OCI-LY3 (cell line): ENCODE measurements around the gene ASS1.

Experiments
- H2AFZ ChIP-seq: fragments of 200-600, 300-600 bp; shearing (Covaris generic); 2 replicates; pipeline ENCODE4 v1.6.0; 2014; ENCODE audit warnings: antibody characterized with exemption, low read depth, low read length
- H3K27ac ChIP-seq: fragments of 200-600, 300-600 bp; sonication (generic); 2 replicates; pipeline ENCODE4 v1.5.1; 2014; ENCODE audit warnings: mild to moderate bottlenecking, low read length, moderate library complexity, mixed read lengths
- H3K27me3 ChIP-seq: fragments of 200-600, 300-600 bp; sonication (generic); 2 replicates; pipeline ENCODE4 v1.6.1; 2014; ENCODE audit warnings: low read depth, low read length, mixed read lengths
- H3K36me3 ChIP-seq: fragments of 200-600, 300-600 bp; sonication (generic); replicated peaks from 2 replicates; pipeline ENCODE3; 2014; ENCODE audit warnings: low read depth, low read length, mixed read lengths
- H3K4me1 ChIP-seq: fragments of 300-600, 200-600 bp; sonication (generic); 2 replicates; pipeline ENCODE4 v1.6.1; 2014; ENCODE audit warnings: low read length, mixed read lengths
- H3K4me2 ChIP-seq: fragments of 200-600, 300-600 bp; sonication (generic); 2 replicates; pipeline ENCODE4 v1.6.1; 2014; ENCODE audit warnings: low read length, mixed read lengths
- H3K4me3 ChIP-seq: fragments of 300-600, 200-600 bp; sonication (generic); 2 replicates; pipeline ENCODE4 v1.5.1; 2014; ENCODE audit warnings: antibody characterized with exemption, mild to moderate bottlenecking, low read length, moderate library complexity
- H3K79me2 ChIP-seq: fragments of 300-600, 200-600 bp; shearing (Covaris generic); 2 replicates; pipeline ENCODE4 v1.6.1; 2014; ENCODE audit warnings: mild to moderate bottlenecking, low read length, mixed read lengths
- H3K9ac ChIP-seq: fragments of 300-600, 200-600 bp; shearing (Covaris generic); 2 replicates; pipeline ENCODE4 v1.6.0; 2014; ENCODE audit warnings: mild to moderate bottlenecking, low read length, moderate library complexity
- H3K9me3 ChIP-seq: fragments of 200-600, 300-600 bp; shearing (Covaris generic); 2 replicates; pipeline ENCODE4 v1.6.1; 2014; ENCODE audit warnings: low read length, mixed read lengths; ENCODE audit not compliant: insufficient read depth
- H4K20me1 ChIP-seq: fragments of 200-600, 300-600 bp; sonication (generic); 2 replicates; pipeline ENCODE4 v1.6.1; 2016; ENCODE audit warnings: low read length, mixed read lengths; ENCODE audit not compliant: insufficient read depth
- EZH2phosphoT487 ChIP-seq: fragments of 200-600 bp; shearing (Covaris generic); IDR thresholded peaks from 2 replicates; pipeline ENCODE4 v1.6.1; 2018; ENCODE audit warnings: antibody characterized with exemption, mixed run types, low read depth
- TF ChIP-seq, protein P1 (sequence below): fragments of 200-600, 300-600 bp; sonication (generic); IDR thresholded peaks from 2 replicates; pipeline ENCODE4 v1.5.1; 2014; ENCODE audit warnings: antibody characterized with exemption, low read length, low read depth

ASS1 gene

DNA sequence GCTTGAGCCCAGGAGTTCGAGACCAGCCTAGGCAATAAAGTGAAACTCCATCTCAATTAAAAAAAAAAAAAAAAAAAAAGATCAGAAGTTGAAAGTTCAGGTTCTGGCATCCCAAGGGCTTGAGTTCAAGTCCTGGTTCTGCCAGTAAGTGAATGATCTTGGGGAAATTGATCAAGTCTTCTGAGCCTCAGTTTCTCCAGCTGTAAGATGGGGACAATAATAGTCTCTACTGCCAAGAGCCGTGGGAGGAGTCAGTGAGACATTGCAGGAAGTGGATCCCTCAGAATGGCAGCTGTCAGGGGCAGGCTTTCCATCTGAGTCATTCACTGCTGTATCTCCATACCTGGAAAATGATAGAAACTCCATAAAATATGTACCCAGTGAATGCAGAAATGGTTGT, 96.8 kb downstream of the ASS1 start:
- Histone ChIP-seq H3K4me1 (peaks cover 43% of the 10 kb centered on the region), H3K27ac (no peak overlapping the region), H3K79me2 (no peaks in the 10 kb centered on the region), H3K4me3 (no peak overlapping the region), H3K9me3 (no peaks in the 10 kb centered on the region), H3K9ac (no peak overlapping the region), H3K4me2 (no peak overlapping the region), H4K20me1 (no peaks in the 10 kb centered on the region), H3K36me3 (no peaks in the 10 kb centered on the region), H3K27me3 (peaks cover 17% of the 10 kb centered on the region), H2AFZ (no peak overlapping the region)
- TF ChIP-seq, protein P1, sequence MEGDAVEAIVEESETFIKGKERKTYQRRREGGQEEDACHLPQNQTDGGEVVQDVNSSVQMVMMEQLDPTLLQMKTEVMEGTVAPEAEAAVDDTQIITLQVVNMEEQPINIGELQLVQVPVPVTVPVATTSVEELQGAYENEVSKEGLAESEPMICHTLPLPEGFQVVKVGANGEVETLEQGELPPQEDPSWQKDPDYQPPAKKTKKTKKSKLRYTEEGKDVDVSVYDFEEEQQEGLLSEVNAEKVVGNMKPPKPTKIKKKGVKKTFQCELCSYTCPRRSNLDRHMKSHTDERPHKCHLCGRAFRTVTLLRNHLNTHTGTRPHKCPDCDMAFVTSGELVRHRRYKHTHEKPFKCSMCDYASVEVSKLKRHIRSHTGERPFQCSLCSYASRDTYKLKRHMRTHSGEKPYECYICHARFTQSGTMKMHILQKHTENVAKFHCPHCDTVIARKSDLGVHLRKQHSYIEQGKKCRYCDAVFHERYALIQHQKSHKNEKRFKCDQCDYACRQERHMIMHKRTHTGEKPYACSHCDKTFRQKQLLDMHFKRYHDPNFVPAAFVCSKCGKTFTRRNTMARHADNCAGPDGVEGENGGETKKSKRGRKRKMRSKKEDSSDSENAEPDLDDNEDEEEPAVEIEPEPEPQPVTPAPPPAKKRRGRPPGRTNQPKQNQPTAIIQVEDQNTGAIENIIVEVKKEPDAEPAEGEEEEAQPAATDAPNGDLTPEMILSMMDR: no peak
- no peak for TF ChIP-seq EZH2phosphoT487

DNA sequence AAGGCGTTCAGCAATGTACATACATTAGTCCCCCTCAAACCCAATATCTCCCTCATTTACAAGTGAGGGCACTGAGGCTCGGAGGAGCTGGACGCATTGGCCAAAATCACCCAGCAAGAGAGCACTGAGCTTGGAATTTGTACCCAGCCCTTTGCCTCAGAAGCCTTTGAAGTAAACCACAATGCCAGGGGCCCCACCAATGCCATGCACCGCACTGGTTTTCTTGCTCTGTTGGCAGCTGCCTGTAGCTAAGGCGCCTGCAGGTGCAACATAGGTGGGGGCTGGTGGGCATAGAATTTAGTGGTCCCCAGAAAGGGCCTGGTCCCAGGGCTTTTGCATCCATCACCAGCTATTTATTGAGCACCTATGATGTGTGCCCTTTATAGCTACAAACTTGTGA, 97.3 kb downstream of the ASS1 start:
- Histone ChIP-seq H3K4me1 (peaks cover 43% of the 10 kb centered on the region), H3K27me3 (peaks cover 14% of the 10 kb centered on the region), H3K9ac (no peak overlapping the region), H3K9me3 (no peaks in the 10 kb centered on the region), H3K4me2 (no peak overlapping the region), H3K4me3 (no peak overlapping the region), H2AFZ (no peak overlapping the region), H3K27ac (no peak overlapping the region), H4K20me1 (no peaks in the 10 kb centered on the region), H3K79me2 (no peaks in the 10 kb centered on the region), H3K36me3 (no peaks in the 10 kb centered on the region)
- TF ChIP-seq EZH2phosphoT487: no peak
- TF ChIP-seq, protein P1: no peak

DNA sequence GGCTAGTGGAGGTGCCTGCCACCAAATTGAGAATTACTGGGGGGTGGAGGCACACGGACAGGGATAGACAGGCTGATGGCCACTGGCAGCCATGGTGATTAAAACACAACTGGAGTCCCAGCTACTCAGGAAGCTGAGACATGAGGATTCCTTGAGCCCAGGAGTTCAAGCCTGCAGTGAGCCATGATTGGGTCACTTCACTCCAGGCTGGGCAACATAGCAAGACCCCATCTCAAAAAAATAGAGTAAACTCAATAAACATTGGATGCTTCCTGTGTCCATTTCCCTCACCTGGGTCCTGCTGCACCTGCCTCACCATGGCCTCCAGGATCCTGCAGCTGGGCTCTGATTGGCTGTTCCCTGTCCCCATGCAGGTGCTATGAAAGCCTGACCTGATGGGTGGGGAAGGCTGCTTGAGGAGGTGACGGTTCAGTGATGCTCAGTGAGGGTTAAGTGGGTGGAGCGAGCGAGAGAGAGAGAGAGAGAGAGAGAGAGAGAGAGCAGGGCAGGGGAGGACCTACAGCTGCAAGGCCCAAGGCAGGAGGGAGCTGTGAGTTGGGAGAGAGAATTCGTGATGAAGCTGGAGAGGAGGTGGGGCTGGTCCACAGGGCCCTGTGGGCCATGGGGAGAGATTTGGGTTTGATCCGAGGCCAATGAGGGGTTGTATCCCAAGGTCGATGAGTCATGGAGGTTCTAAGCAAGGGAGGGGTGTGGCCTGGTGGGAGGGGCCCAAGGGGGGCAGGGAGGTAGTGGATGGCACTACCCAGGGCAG, 97.9 kb downstream of the ASS1 start:
- peak overlapping the region; percentile 73; the same call in 1 of the 2 replicates for H3K27ac ChIP-seq
- H3K9me3 ChIP-seq: no peaks in the 10 kb centered on the region
- no peaks in the 10 kb centered on the region for H3K79me2 ChIP-seq
- H2AFZ ChIP-seq: peak overlapping the region; percentile 95
- peak overlapping the region; percentile 77 for H3K4me2 ChIP-seq
- TF ChIP-seq, protein P1: no peak
- TF ChIP-seq EZH2phosphoT487: no peak
- H3K9ac ChIP-seq: peak overlapping the region; percentile 57; the same call in 1 of the 2 replicates
- H3K4me1 ChIP-seq: peaks cover 43% of the 10 kb centered on the region
- peak overlapping the region; percentile 64 for H3K4me3 ChIP-seq
- peaks cover 8% of the 10 kb centered on the region for H3K27me3 ChIP-seq
- H3K36me3 ChIP-seq: no peaks in the 10 kb centered on the region
- no peaks in the 10 kb centered on the region for H4K20me1 ChIP-seq

DNA sequence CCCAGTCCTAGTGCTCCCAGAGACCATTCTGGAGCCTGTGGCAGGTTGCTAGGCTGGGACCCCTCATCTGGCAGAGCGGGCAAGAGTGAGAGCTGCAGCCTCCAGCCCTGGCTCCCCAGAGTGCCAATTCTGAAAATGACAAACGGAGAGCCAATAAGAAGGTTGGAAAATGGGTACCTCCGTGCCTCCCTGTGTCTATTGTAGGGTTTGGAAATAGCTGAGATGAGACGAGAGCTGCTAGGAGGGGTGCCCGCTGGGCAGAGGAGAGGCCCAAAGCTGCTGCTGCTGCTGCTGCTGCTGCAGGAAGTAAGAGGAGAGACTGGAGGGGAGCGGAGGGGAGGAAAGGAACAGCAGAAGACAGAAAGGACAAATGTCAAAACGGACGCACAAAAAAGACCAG, 98.6 kb downstream of the ASS1 start:
- Histone ChIP-seq H3K4me1 (peaks cover 43% of the 10 kb centered on the region), H3K27ac (peak overlapping the region; percentile 73), H3K9me3 (no peaks in the 10 kb centered on the region), H3K79me2 (no peaks in the 10 kb centered on the region), H4K20me1 (no peaks in the 10 kb centered on the region), H3K36me3 (no peaks in the 10 kb centered on the region), H3K4me3 (peak overlapping the region; percentile 64), H3K4me2 (peak overlapping the region; percentile 77), H3K9ac (peak overlapping the region; percentile 57), H3K27me3 (peaks cover 7% of the 10 kb centered on the region), H2AFZ (peak overlapping the region; percentile 95)
- TF ChIP-seq, protein P1: no peak
